GM21786 (cell line): ENCODE results near the gene PSG5.
"Not testable (repeated sequence)": the region's sequence is repeated elsewhere in the genome, so short reads cannot be mapped to it uniquely, and the experiment has no call there.

Experiments
- ATAC-seq: cut with Tn5 transposase; IDR thresholded peaks from one replicate; pipeline ENCODE4 v1.9.1; 2021; ENCODE audit not compliant: unreplicated experiment

Gene PSG5

DNA sequence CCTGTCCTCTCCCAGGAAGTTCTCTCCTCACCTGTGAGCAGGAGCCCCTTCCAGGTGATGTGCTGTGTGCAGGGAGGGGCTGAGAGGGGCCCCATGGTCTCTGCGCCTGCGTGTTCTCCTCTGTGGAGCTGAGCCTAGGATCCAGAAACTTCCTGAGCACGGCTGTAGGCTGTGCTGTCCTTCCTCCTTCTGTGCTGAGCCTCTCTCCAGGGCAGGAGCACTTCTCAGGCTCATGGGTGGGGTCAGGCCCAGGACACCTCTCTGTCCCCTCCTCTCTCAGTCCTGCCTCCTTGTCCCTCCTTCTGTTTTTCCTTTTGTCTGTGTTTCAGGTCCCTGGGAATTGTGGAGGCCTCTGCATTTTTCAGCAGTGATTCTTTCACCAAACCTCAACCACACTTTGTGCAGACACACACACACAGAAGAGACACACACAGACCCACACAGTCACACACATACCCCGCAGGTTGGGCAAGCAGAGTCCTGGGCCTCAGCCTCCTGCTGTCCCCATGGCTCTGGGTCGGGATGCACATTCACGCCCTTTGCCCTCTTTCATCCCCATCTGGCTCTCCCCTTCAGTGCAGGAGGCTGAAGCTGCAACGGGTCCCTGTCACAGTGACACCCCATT is at the start of gene PSG5:
Gene PSG5, minus strand, starts transcription at position 226 of the 625 bp plus-strand sequence. Its CDS starts 131 bp downstream, at position 95.
- ATAC-seq, result not testable (repeated sequence)

DNA sequence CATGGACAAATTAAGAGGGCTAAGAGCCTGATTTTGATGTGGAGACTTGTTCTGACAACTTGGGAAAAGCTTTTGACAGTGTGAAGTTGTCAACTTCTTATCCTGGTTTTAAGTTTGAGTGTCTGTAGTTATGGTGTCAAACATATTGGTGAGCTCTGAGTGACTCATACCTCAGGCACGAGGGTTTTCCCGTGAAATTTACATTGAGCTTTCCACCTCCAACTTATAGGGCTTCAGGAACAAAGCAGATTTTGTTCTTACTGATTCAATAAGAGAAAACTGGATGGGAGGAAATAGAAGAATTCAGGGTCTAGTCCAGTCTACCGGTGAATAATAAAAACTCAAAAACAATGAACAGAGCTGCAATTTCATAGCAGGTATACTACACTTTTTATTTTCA is 49.4 kb upstream of the PSG5 start:
- ATAC-seq, result not testable (repeated sequence)

DNA sequence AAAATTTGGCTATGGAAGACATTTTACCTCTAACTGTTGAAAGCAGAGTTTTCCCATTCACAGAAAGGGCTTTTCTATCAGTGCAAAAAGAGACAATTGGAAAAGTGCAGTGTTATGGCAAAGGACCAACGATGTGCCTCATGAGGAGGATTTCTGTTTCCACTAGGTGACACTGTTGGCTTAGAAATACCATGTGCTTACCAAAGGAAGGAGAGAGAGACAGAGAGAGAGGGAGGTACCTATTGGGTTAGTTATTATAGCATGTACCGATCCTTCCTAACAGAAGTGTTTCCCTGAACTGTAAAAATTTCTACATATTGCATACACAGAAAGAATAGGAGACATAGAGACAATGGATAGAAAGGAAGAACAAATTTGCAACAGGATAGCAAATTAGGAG is 43.0 kb upstream of the PSG5 start:
- no peak for ATAC-seq

DNA sequence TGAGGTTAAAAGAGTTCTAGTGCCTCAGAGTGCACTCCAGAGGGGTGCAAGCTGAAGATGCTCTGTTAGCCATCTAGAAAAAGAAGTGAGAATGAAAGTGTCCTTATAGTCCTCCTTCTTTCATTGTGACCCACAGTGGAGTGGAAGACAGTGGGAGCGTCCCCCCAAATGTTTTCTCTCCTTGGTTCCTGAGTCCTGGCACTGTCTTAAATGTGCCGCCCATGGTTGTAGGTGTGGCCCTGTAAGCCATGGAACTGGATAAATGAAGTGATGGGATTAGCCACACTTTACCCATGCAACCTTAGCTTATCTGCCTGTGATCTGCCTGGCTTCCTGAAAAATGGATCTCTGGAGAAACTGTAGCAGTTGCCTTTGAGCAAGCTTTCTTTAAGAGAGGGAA is 42.4 kb upstream of the PSG5 start:
- ATAC-seq, result not testable (repeated sequence)

DNA sequence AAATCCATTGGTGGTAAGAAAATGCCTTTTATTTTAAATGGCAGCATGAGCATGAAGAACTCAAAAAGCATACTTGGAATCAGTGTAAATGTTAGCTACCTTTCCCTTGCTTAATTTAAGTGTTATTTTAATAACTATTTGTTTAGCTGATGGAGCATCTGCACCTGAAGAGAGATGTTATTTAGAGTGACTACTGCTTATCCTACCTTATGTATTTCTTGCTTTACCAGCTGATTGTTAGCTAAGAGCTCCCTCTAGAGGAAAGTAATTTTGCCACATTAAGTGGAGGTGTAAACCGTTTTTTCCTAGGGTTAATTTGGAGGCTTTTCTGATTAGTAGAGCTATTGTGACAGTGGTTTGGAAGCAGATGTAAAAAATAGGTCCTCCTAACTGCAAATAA is 40.6 kb upstream of the PSG5 start:
- not testable (repeated sequence) for ATAC-seq

DNA sequence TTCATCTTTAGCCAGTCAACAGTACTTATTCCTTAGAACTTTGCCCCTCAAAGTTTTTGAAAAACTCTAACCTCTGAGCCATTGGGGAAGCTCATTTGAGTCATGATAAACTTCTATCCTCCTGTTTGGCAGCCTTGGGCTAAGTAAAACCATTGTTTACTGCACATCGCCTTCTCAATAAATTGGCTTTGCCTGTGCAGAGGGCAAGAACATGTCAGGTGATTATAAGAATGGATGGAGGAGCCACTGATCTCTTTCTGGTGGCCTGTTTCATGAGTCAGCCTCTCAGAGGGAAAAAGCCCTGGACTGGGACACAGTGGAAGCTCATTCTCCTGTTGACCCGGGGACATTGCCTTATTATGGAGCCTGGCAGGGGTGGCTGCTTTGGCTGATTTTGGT is 38.5 kb upstream of the PSG5 start:
- ATAC-seq, result no peak

DNA sequence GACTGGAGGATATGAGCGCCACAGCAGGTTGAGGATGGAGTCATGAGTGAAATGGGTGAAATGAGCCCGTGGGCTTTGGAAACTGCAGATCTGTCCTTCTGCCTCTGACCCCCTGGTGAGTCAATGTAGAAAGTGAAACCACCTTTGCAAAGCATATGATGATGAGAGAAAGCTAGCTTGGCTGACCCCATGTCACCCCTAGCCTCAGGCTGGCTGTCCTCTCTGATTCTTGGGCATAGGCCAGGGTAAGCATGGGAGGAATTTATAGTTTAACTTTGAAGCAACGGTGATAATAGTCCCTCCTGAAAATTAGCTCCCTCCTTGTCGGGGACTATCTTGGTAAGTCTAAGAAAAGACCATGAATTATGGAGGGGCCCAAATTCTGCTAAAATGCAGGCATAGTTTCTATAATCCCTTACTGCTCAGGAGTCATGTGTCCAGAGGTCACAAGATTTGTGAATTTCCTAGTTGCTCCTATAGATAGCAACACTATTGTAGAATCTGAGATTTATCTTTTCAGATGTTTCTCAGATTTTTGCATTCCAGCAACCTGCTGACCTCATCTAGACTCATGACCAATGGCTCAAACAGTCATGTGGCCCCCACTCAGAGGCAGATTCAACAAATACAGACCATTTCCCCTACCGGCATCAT is 38.0 kb upstream of the PSG5 start:
- ATAC-seq, result not testable (repeated sequence)

DNA sequence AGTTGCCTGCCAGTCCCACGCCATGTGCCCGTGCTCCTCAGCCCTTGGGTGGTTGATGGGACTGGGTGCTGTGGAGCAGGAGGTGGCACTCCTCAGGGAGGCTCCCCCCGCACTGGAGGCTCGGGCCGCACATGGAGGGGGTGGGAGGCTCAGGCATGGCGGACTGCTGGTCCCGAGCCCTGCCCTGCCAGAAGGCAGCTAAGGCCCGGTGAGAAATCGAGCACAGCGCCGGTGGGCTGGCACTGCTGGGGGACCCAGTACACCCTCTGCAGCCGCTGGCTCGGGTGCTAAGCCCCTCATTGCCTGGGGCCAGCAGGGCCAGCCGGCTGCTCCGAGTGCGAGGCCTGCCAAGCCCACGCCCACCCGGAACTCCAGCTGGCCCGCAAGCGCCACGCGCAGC is 35.6 kb upstream of the PSG5 start:
- not testable (repeated sequence) for ATAC-seq

DNA sequence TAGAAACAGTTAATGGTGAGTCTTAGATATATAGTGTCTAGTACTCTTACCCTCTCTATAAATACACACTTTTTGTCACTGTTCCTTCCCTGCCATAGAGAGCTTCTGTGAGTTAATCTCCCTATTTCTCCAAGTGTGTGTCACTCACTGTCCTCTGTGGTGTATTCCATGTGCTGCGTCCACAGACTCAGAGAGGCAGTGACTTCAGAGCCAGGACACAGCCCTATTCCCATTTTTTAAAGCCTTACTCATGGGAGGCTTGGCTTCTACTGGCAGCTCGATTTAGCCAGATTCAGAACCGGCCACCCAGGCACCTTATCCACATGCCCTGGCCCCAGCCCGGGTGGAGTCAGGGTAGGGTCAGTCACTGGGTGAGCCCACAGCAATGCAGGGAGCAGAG is 32.8 kb upstream of the PSG5 start:
- not testable (repeated sequence) for ATAC-seq

DNA sequence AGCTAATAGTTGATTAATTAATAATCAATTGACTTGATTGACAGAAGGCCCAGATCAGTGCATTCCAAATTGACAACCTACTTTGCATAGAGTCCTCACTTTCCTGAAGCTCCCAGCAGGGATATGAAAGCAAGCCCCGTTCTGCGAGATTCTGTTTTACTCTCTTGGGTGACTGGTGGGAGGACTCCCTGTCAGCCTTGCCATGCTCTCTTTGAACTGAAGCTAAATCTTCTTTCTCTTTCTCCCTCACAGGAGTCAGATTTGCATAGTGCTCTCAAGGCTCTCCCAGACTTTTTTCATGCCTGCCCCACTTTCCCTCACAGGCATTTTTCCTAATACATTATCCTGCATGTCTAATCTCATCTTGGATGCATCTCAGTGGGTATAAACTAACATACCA is 29.5 kb upstream of the PSG5 start:
- not testable (repeated sequence) for ATAC-seq

DNA sequence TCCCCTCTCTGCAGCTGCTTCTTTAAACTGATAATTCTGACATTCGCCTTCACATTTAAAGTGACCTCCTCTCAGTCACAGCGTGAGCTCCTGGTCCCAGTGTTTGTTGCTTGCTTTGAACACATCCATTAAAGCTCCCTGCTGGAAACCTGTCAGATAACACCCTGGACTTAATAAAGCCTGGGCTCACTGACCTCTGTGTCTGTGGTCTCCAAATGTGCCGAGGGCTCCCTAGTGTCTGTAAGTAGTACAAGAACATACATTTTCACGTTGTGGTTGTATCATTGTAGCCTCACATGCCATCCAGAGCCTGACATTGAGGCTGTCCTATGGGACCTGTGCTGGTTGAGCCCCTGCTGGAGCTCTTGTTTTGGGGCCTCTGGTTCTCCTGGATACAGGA is 21.7 kb upstream of the PSG5 start:
- ATAC-seq, result no peak

DNA sequence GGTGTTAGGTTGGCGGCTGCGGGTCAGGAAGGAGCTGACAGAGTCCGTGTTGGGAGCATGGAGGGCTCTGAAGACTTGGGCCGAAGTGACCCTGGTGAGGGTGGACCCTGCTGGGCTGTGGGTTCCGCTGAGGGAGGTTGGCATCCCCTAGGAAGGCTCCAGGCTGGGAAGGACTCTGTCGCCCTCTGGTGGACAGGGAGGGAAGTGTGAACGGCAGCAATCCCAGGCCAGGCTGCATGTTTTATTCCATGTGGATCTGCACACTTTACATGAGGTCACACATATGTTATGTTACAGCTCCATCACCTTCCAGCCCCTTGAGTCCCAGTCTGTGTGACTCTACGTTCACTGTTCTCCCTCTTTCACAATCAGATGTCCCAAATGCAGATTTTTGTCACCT is 20.8 kb upstream of the PSG5 start:
- not testable (repeated sequence) for ATAC-seq

DNA sequence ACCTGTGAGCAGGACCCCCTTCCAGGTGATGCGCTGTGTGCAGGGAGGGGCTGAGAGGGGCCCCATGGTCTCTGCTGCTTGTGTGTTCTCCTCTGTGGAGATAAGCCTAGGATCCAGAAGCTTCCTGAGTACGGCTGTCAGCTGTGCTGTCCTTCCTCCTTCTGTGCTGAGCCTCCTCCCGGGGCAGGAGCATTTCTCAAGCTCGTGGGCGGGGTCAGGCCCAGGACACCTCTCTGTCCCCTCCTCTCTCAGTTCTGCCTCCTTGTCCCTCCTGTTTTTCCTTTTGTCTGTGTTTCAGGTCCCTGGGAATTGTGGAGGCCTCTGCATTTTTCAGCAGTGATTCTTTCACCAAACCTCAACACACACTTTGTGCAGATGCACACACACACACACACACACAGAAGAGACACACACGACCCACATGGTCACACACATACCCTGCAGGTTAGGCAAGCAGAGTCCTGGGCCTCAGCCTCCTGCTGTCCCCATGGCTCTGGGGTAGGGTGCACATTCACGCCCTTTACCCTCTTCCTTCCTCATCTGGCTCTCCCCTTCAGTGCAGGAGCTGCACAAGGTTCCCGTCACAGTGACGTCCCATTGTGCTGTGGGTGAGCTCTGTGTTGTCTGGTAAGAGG is 19.3 kb upstream of the PSG5 start, which contains the start of gene PSG4:
Gene PSG4, minus strand, starts transcription at position 168 of the 635 bp plus-strand sequence. Its CDS starts 102 bp downstream, at position 66.
- not testable (repeated sequence) for ATAC-seq

DNA sequence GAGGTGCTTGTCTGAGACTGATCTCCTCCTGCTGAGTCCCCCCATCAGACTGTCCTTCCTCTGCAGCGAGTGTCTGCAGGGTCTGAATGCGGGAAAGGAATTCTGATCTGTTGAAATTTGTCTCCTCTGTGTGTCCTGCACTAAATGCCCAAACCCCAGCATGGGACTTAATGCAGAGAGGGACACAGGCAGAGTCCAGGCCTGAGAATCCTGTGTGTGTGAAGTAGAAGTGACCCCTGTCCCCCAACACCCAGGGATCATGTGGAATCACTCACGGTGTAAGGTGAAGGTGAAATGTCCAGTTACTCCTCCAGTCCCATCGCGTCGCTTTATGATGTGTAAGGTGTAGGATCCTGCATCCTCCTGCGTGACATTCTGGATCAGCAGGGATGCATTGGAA is 17.3 kb upstream of the PSG5 start:
- not testable (repeated sequence) for ATAC-seq

DNA sequence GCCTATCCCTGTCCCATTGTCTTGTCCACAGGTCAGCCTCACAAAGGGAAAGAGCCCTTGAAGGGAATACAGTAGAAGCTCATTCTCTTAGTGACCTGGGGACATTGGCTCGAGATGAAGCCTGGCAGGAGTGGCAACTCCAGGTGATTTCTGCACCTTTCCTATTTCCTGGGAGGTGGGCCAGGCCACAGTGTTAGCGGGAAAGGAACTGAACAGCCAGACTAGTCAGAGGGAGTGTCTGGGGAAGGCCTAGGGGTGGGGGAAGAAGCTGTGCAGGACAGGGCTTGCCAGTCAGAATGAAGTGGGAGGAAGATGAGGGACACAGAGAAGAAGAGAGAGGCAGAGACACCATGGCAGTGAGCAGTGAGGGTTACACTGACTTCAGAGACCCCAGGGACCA is 15.6 kb upstream of the PSG5 start:
- not testable (repeated sequence) for ATAC-seq

DNA sequence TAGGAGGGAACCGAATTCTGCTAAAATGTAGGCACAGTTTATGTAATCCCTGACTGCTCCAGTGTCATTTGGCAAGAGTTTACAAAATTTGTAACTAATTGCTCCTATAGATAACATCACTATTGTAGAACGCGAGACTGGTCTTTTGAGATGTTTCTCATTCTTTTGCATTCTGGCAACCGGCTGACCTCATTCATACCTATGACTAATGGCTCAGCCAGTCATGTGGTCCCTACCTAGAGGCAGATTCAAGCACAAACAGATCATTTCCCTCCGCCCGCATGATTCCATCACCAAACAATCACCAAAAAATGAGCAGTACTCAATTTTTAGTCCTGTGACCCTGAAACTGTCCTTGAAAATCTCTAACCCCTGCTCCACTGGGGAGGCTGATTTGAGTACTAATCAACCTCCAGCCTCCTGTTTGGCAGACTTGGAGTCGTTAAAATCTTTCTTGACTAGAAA is 15.0 kb upstream of the PSG5 start:
- not testable (repeated sequence) for ATAC-seq

DNA sequence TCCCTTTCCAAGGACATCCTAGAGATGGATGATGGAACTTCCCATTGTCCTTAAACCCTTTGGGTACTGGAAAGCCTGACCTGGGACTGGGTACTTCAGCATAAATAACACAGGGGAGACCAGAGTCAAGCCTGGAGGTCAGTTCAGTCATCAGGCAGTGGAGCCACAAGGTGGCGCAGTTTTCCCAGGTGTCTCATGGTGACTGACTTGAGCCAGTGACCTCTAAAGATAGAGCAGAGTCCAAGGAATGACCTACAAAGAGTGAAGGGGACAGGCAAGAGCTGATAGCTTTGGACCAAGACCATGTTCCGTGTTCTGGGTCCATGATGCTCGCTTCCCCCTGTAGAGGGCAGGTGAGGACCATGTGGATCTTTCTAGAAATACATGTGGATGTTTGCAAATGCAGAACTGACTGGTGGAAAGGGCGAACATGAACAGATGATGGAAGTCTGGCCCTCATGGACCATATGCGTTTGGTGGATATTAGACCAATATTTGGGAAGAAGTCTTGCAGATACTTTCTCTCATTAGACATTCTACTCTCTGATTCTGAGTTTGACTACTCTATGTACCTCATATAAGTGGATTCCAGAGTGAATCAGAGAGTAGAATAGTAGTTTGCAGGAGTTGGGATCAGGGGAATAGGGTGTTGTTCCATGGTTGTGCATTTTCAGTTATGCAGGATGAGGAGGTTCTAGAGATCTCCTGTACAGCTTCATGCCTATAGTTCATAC is 12.5 kb upstream of the PSG5 start:
- ATAC-seq, result not testable (repeated sequence)

DNA sequence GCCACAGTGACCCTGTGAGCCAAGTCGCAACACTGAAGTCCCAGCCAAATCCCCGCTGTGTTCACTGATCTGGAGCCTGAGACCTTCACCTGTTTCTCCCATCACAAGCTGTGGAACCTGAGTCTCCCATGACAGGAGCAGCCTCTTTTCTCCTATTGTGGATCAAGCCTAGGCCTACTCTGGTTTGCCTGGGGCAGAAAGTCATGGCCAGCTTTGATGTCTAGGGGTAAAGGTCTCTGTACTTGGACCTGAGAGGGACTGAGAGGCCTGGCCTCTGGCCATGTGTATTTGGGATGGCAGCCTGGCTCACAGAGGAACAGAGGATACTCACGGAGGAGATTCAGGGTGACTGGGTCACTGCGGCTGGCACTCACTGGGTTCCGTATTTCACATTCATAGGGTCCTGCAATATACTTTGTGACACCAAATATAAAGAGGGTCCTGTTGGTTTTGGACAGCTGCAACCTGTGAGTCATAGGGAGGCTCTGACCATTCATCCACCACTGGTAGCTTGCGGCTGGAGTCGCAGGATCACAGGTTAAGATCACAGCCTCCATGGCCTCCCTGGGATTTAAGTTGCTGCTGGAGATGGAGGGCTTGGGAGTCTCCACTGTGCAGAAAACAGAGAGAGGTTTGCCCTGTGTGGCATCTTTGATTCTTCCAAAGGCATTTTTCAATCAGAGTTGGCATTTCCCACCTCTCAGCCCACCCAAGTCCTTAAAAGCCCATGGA is 11.5 kb upstream of the PSG5 start:
- not testable (repeated sequence) for ATAC-seq

DNA sequence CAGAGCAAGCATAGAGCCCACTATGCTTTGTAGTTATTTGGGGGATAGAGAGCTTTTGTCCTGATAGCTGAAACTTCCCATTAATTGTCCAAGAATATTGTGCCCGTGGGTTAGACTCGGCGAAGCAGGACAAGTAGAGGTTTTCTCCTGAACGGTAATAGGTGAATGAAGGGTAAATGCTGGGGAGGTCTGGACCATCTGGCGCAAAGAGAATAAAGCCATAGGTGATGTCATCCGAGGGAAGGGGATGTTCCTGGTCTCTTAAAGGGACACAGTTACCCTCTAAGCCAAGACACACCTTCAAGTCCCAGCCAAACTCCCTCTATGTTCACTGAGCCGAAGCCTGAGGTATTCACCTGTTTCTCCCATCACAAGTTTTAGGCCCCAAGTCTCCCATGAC is 8.1 kb upstream of the PSG5 start:
- ATAC-seq, result not testable (repeated sequence)

DNA sequence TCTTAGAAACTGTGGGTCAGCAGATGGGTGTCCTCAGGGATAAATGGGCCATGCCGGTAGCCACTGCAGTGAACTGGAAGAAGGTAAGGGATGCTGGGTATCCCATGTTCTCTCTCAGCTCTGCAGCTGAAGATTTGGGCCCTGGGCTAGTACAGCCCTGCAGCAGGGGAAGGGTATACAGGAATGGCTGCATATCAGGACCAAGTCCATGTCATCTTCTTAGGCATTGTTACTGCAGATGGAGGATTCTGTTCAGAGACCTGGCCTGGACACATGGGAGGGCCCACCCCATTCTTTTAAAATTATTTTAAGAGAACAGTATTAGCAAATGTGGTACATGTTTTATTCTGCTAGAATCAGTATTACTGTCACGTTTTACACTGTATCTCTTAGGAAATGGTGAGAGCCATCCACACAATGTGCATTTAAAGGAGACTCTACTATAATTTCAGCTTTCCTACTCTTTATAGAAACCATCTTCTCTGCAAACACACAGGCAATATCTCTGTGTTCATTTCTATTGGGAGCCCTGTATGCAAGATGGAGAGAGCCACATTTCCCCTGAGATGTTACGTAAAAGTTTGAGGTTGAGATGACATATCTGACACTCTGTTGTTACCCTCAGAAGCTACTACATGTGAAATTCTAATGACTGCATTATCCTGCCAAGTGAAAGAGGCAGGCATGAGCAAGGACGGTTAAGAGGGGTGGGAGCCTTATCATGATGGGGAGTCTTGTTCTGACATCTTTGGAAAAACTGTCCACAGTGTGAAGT is 6.2 kb upstream of the PSG5 start:
- not testable (repeated sequence) for ATAC-seq
